ENCODE measurements around the gene ACO1. TPM values are rescaled to one million over a fixed set of nuclear protein-coding genes. Genes with fewer than 3 reads are reported as not detected.

The ACO1 gene
- total RNA-seq: 33.7 and 33.9 TPM in 2 replicates
- long read RNA-seq, full-length matches to known transcripts: 189 of 235 reads
- long read RNA-seq, partial matches to known transcripts: 40 of 235 reads
- long read RNA-seq, other reads (novel, unspliced or antisense): 6 of 235 reads

- Mint-ChIP-seq H3K27ac (ENCODE audit: unreplicated experiment) (peak within 1 kb of the TSS; percentile 86), H3K4me1 (peaks cover 9% of the 10 kb centered on the region)
Observed at GRCh38 chr9:32384364-32385151, at the start of gene ACO1. TSS of gene ACO1 (plus strand) at chr9:32384643. CDS start at chr9:32405507, 20,864 bp downstream.

GRCh38 chr9:32334916-32335895 is 49.2 kb upstream of the ACO1 start:
- no peaks in the 10 kb centered on the region for H3K27me3 Mint-ChIP-seq (ENCODE audit: low read depth)
- TF ChIP-seq CTCF (conservative IDR thresholded peaks at IDR 0.05): no peak
- peaks cover 4% of the 10 kb centered on the region for H3K9me3 Mint-ChIP-seq
- no peaks in the 10 kb centered on the region for H3K4me1 Mint-ChIP-seq
- no peak overlapping the region for H3K4me3 Mint-ChIP-seq
- no peaks in the 10 kb centered on the region for H3K36me3 Mint-ChIP-seq (ENCODE audit: low read depth)
- no peak for DNase-seq (ENCODE audit: low read depth, low spot score)
- no peak overlapping the region for H3K27ac Mint-ChIP-seq (ENCODE audit: unreplicated experiment)

More at GRCh38 chr9:32384364-32385151, at the start of gene ACO1:
- no peak for TF ChIP-seq CTCF (conservative IDR thresholded peaks at IDR 0.05)
- Mint-ChIP-seq H3K4me3 (peak within 1 kb of the TSS; percentile 95), H3K36me3 (ENCODE audit: low read depth) (no peaks in the 10 kb centered on the region), H3K9me3 (no peaks in the 10 kb centered on the region), H3K27me3 (ENCODE audit: low read depth) (peaks cover 44% of the 10 kb centered on the region)
- DNase-seq (ENCODE audit: low read depth, low spot score): peak; percentile 83

- TF ChIP-seq CTCF (conservative IDR thresholded peaks at IDR 0.05): no peak
- no peak for DNase-seq (ENCODE audit: low read depth, low spot score)
- Mint-ChIP-seq H3K4me1 (no peaks in the 10 kb centered on the region), H3K27me3 (ENCODE audit: low read depth) (no peaks in the 10 kb centered on the region), H3K4me3 (no peak overlapping the region), H3K36me3 (ENCODE audit: low read depth) (no peaks in the 10 kb centered on the region), H3K9me3 (no peaks in the 10 kb centered on the region), H3K27ac (ENCODE audit: unreplicated experiment) (no peak overlapping the region)
Observed at GRCh38 chr9:32339424-32339823, 45.0 kb upstream of the ACO1 start.

GRCh38 chr9:32340361-32340760 is 44.1 kb upstream of the ACO1 start:
- H3K36me3 Mint-ChIP-seq (ENCODE audit: low read depth): no peaks in the 10 kb centered on the region
- no peak for TF ChIP-seq CTCF (conservative IDR thresholded peaks at IDR 0.05)
- no peaks in the 10 kb centered on the region for H3K9me3 Mint-ChIP-seq
- peaks cover 6% of the 10 kb centered on the region for H3K4me1 Mint-ChIP-seq
- no peak overlapping the region for H3K4me3 Mint-ChIP-seq
- H3K27me3 Mint-ChIP-seq (ENCODE audit: low read depth): peaks cover 5% of the 10 kb centered on the region
- DNase-seq (ENCODE audit: low read depth, low spot score): no peak
- H3K27ac Mint-ChIP-seq (ENCODE audit: unreplicated experiment): no peak overlapping the region

GRCh38 chr9:32344551-32345182 is 39.8 kb upstream of the ACO1 start:
- DNase-seq (ENCODE audit: low read depth, low spot score): no peak
- no peak for TF ChIP-seq CTCF (conservative IDR thresholded peaks at IDR 0.05)
- peaks cover 20% of the 10 kb centered on the region for H3K4me1 Mint-ChIP-seq
- no peak overlapping the region for H3K4me3 Mint-ChIP-seq
- H3K27ac Mint-ChIP-seq (ENCODE audit: unreplicated experiment): no peak overlapping the region
- H3K27me3 Mint-ChIP-seq (ENCODE audit: low read depth): peaks cover 5% of the 10 kb centered on the region
- H3K9me3 Mint-ChIP-seq: no peaks in the 10 kb centered on the region
- no peaks in the 10 kb centered on the region for H3K36me3 Mint-ChIP-seq (ENCODE audit: low read depth)

All from neural crest cell (in vitro differentiated cells).